Endometrial microvascular endothelial cells (primary cell): Measurements from ENCODE around the gene STH. TPM values are rescaled to one million over a fixed set of nuclear protein-coding genes. Genes with fewer than 3 reads are reported as not detected.
"Not testable (repeated sequence)": the region's sequence is repeated elsewhere in the genome, so short reads cannot be mapped to it uniquely, and the experiment has no call there.

ENCODE experiments used
- in situ Hi-C: cut with HindIII; loops from 2 replicates; pipeline ENCODE4 v1.10.0; 2017; ENCODE audit warnings: low sequenced_read_pairs, low pct_unique_long_range_greater_than_20kb; ENCODE audit errors: inconsistent ontology term
- total RNA-seq: library from RNA; depleted of rRNA; stranded (reverse); fragments of >200 nt; gene quantifications from one replicate; pipeline ENCODE4 v1.2.3, GENCODE V29; 2015; ENCODE audit errors: inconsistent ontology term

STH gene
- total RNA-seq, 1 donor from 2014 or later, result not detected

GRCh38 chr17:46000292-46000691 lies 1.2 kb downstream of the STH start:
- in situ Hi-C loops, result no loop called here

GRCh38 chr17:46000757-46001156 lies 1.7 kb downstream of the STH start:
- in situ Hi-C loops, result no loop called here

- in situ Hi-C loops, result no loop called here
Measured at GRCh38 chr17:46001390-46002310, 2.6 kb downstream of the STH start.

- in situ Hi-C loops, result no loop called here
Measured at GRCh38 chr17:46002311-46002972, 3.4 kb downstream of the STH start.

GRCh38 chr17:46002973-46003316 lies 3.9 kb downstream of the STH start:
- in situ Hi-C loops, result no loop called here

- in situ Hi-C loops, result no loop called here
Measured at GRCh38 chr17:46003907-46004748, 5.1 kb downstream of the STH start.

GRCh38 chr17:46006082-46006481 lies 7.0 kb downstream of the STH start:
- in situ Hi-C loops, result not testable (repeated sequence)

- in situ Hi-C loops, result no loop called here
Measured at GRCh38 chr17:46007461-46007965, 8.5 kb downstream of the STH start.

GRCh38 chr17:46008591-46008990 lies 9.5 kb downstream of the STH start:
- in situ Hi-C loops, result no loop called here

GRCh38 chr17:46009681-46010596 lies 10.9 kb downstream of the STH start:
- in situ Hi-C loops, result no loop called here

- in situ Hi-C loops, result no loop called here
Measured at GRCh38 chr17:46010597-46011186, 11.6 kb downstream of the STH start.

- in situ Hi-C loops, result no loop called here
Measured at GRCh38 chr17:46011711-46012505, 12.9 kb downstream of the STH start.

- in situ Hi-C loops, result no loop called here
Measured at GRCh38 chr17:46012506-46013079, 13.5 kb downstream of the STH start.

- in situ Hi-C loops, result no loop called here
Measured at GRCh38 chr17:46013127-46013501, 14.1 kb downstream of the STH start.

GRCh38 chr17:46013502-46014165 lies 14.6 kb downstream of the STH start:
- in situ Hi-C loops, result no loop called here

GRCh38 chr17:46019408-46019925 lies 20.4 kb downstream of the STH start:
- in situ Hi-C loops, result not testable (repeated sequence)
